ENCODE results near the gene ATG13. TPM values are rescaled to one million over a fixed set of nuclear protein-coding genes. Genes with fewer than 3 reads are reported as not detected.

ATG13 gene
- total RNA-seq, 1 experiment from 2014 or later: 69.2 TPM

- TF ChIP-seq ATF3 (IDR thresholded peaks at IDR 0.05) (no peak), ELF1 (IDR thresholded peaks at IDR 0.05; ENCODE audit: borderline replicate concordance, low read depth) (no peak), ZNF274 (IDR thresholded peaks at IDR 0.05; ENCODE audit: low read depth, low read length) (no peak), SRF (IDR thresholded peaks at IDR 0.05; ENCODE audit: low read depth) (no peak), MAX (IDR thresholded peaks at IDR 0.05) (no peak), TCF7L2 (IDR thresholded peaks at IDR 0.05; ENCODE audit: borderline replicate concordance, extremely low read depth, insufficient read depth, insufficient read length) (no peak), FOSL1 (IDR thresholded peaks at IDR 0.05; ENCODE audit: low read depth) (no peak), ZFX (IDR thresholded peaks at IDR 0.05) (no peak), RAD21 (IDR thresholded peaks at IDR 0.05; ENCODE audit: low read depth) (no peak), REST (IDR thresholded peaks at IDR 0.05; ENCODE audit: low read depth) (no peak), SP1 (IDR thresholded peaks at IDR 0.05; ENCODE audit: low read depth) (no peak), EZH2 (IDR thresholded peaks at IDR 0.05) (no peak)
- no peak overlapping the region for H3K4me2 ChIP-seq (ENCODE audit: low read length)
- ATAC-seq (no peak), DNase-seq (ENCODE audit: low read depth, low spot score) (no peak)
- H3K9me2 ChIP-seq (ENCODE audit: insufficient read depth): no peaks in the 10 kb centered on the region
- no peaks in the 10 kb centered on the region for H3K9me3 ChIP-seq (ENCODE audit: control insufficient read depth in 1 of 2, insufficient read depth in 1 of 2, low read depth in 1 of 2, low read length in 2 of 2)
- peaks cover 14 to 19% of the 10 kb centered on the region in 2 experiments; a peak in 3 of 4 replicates for H3K36me3 ChIP-seq (ENCODE audit: control insufficient read depth in 1 of 2, insufficient read depth in 2 of 2, low read length in 2 of 2)
- intact Hi-C loops (cut with micrococcal nuclease): loop anchor here (5.0 kb wide), 1 partner anchor 136 kb away; no protein-coding TSS in a partner anchor
- H2AFZ ChIP-seq (ENCODE audit: low read depth, low read length, poor library complexity, severe bottlenecking): no peak overlapping the region
- RAD21 ChIA-PET (ENCODE audit: low non-redundant PET in 1 of 2, low total read pairs in 2 of 2, uncharacterized antibody in 2 of 2, unreplicated experiment in 2 of 2): no interaction called here
- no peaks in the 10 kb centered on the region for H3K27me3 ChIP-seq (ENCODE audit: insufficient read depth, low read length)
- POLR2A ChIA-PET: no interaction called here
- H3K9ac ChIP-seq (ENCODE audit: low read length): no peak overlapping the region
- no peaks in the 10 kb centered on the region for H3K4me1 ChIP-seq (ENCODE audit: control insufficient read depth in 1 of 2, insufficient read depth in 2 of 2, low read length in 2 of 2)
- BruUV-seq (replicated peaks): no TSS peak
- CTCF ChIA-PET: no interaction called here
- no peak overlapping the region for H3K4me3 ChIP-seq (replicated peaks in 1 of 2; ENCODE audit: low read depth in 1 of 2, low read length in 2 of 2)
- H4K20me1 ChIP-seq (ENCODE audit: insufficient read depth): no peaks in the 10 kb centered on the region
- H3K79me2 ChIP-seq (ENCODE audit: insufficient read depth, low read length): no peaks in the 10 kb centered on the region
- no peak overlapping the region for H3K27ac ChIP-seq (ENCODE audit: low read depth, low read length)
Measured at GRCh38 chr11:46666516-46666915, 49.2 kb downstream of the ATG13 start.
